OCI-LY3 (cell line): ENCODE measurements around the gene EFCAB6.

ENCODE experiments used
- EZH2phosphoT487 ChIP-seq: fragments of 200-600 bp; shearing (Covaris generic); IDR thresholded peaks from 2 replicates; pipeline ENCODE4 v1.6.1; 2018; ENCODE audit warnings: antibody characterized with exemption, mixed run types, low read depth
- TF ChIP-seq, protein P1 (sequence below): fragments of 200-600, 300-600 bp; sonication (generic); IDR thresholded peaks from 2 replicates; pipeline ENCODE4 v1.5.1; 2014; ENCODE audit warnings: antibody characterized with exemption, low read length, low read depth

DNA sequence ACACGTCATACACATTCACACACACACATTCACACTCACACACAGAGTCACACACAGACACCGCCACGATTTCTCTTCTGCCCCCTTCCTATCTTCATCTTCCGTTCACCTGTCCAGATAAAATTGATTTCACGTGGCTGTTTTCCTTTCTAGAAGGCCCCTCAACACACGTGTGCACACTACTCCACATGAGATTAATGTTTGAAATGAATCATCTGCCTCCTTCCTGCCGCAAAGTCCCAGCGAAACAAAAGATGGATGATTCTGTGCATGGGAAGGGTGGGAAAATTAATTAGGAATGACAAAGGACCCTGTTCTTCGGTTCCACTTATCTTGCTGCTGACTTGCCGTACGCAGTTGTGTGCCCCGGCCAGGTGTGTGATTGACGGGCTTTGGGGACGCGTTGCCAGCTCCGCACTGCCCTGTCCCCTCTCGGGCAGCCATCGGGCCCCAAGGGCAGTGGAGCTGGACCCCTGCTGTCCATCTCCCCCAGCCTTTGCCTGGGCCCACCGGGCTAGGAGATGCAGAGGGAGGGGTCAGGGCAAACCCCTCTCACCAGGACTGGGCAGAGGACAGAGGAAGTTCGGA, 326.5 kb downstream of the EFCAB6 start:
- TF ChIP-seq, protein P1, sequence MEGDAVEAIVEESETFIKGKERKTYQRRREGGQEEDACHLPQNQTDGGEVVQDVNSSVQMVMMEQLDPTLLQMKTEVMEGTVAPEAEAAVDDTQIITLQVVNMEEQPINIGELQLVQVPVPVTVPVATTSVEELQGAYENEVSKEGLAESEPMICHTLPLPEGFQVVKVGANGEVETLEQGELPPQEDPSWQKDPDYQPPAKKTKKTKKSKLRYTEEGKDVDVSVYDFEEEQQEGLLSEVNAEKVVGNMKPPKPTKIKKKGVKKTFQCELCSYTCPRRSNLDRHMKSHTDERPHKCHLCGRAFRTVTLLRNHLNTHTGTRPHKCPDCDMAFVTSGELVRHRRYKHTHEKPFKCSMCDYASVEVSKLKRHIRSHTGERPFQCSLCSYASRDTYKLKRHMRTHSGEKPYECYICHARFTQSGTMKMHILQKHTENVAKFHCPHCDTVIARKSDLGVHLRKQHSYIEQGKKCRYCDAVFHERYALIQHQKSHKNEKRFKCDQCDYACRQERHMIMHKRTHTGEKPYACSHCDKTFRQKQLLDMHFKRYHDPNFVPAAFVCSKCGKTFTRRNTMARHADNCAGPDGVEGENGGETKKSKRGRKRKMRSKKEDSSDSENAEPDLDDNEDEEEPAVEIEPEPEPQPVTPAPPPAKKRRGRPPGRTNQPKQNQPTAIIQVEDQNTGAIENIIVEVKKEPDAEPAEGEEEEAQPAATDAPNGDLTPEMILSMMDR = no peak
- no peak for TF ChIP-seq EZH2phosphoT487
